Keratinocyte (primary cell): Measurements from ENCODE around the gene RIPPLY1. TPM values are rescaled to one million over a fixed set of nuclear protein-coding genes. Genes with fewer than 3 reads are reported as not detected.

Experiments
- DNase-seq: peaks from one replicate; pipeline ENCODE4 v3.0.0-alpha.2; 2011; ENCODE audit warnings: low read depth, missing footprints, low spot score
- FAIRE-seq: peaks from 2 replicates; lab custom pipeline; 2011; peaks lifted over from hg19 to GRCh38; lab: Jason Lieb, UNC
- H2AFZ ChIP-seq: 2 replicates; pipeline ENCODE4 v1.6.0; 2012; ENCODE audit warnings: low read length, control low read depth, inconsistent platforms; ENCODE audit not compliant: control insufficient read depth
- H3K27ac ChIP-seq: 2 replicates; pipeline ENCODE4 v1.5.1; 2011; ENCODE audit warnings: low read length; ENCODE audit not compliant: control insufficient read depth, insufficient read depth
- H3K27me3 ChIP-seq: 3 replicates; pipeline ENCODE4 v1.6.0; 2011; ENCODE audit warnings: low read length; ENCODE audit not compliant: control insufficient read depth, insufficient read depth; ENCODE audit errors: extremely low read depth
- H3K36me3 ChIP-seq, 2 experiments: 2 replicates in 1 of 2; 3 replicates in 1 of 2; pipeline ENCODE4 v1.5.1; 2011; ENCODE audit warnings: low read length in 2 of 2, mild to moderate bottlenecking in 1 of 2; ENCODE audit not compliant: control insufficient read depth in 2 of 2, insufficient read depth in 2 of 2; ENCODE audit errors: extremely low read depth in 1 of 2
- H3K4me1 ChIP-seq: 3 replicates; pipeline ENCODE4 v1.5.1; 2011; ENCODE audit warnings: low read length; ENCODE audit not compliant: control insufficient read depth, insufficient read depth; ENCODE audit errors: extremely low read depth
- H3K4me2 ChIP-seq: 3 replicates; pipeline ENCODE4 v1.6.0; 2011; ENCODE audit warnings: low read depth, low read length; ENCODE audit not compliant: control insufficient read depth, insufficient read depth; ENCODE audit errors: extremely low read depth
- H3K4me3 ChIP-seq, 3 experiments: fragments of 200-600 bp in 1 of 3; sonication (generic) in 1 of 3; 2 replicates in 2 of 3; 3 replicates in 1 of 3; pipeline ENCODE4 v1.5.1; 2011 to 2016; ENCODE audit warnings: low read length in 3 of 3, mild to moderate bottlenecking in 3 of 3, control low read depth in 2 of 3, inconsistent platforms in 1 of 3, low read depth in 1 of 3, mixed read lengths in 1 of 3, mixed run types in 1 of 3, moderate library complexity in 1 of 3; ENCODE audit not compliant: control insufficient read depth in 2 of 3, insufficient read depth in 2 of 3; ENCODE audit errors: extremely low read depth in 1 of 3
- H3K79me2 ChIP-seq: 2 replicates; pipeline ENCODE4 v1.6.0; 2012; ENCODE audit warnings: low read length; ENCODE audit not compliant: control insufficient read depth, insufficient read depth
- H3K9ac ChIP-seq: 3 replicates; pipeline ENCODE4 v1.6.0; 2011; ENCODE audit warnings: low read length; ENCODE audit not compliant: control insufficient read depth, insufficient read depth; ENCODE audit errors: extremely low read depth
- H3K9me1 ChIP-seq: 3 replicates; pipeline ENCODE4 v1.6.0; 2011; ENCODE audit warnings: low read length; ENCODE audit not compliant: control insufficient read depth, insufficient read depth; ENCODE audit errors: extremely low read depth
- H3K9me3 ChIP-seq: 2 replicates; pipeline ENCODE4 v1.5.1; 2012; ENCODE audit warnings: low read depth, low read length; ENCODE audit not compliant: control insufficient read depth
- H4K20me1 ChIP-seq: 3 replicates; pipeline ENCODE4 v1.6.0; 2011; ENCODE audit warnings: low read length; ENCODE audit not compliant: control insufficient read depth, insufficient read depth; ENCODE audit errors: extremely low read depth
- EZH2 ChIP-seq: IDR thresholded peaks from one replicate; pipeline ENCODE4 v1.6.1; 2012; ENCODE audit warnings: inconsistent platforms, mild to moderate bottlenecking, low read length, moderate library complexity
- dilution Hi-C: fragments of 300-500 bp; cut with MboI; formaldehyde crosslinking; loops from one replicate; pipeline ENCODE4 v1.7.0; 2020; ENCODE audit warnings: low sequenced_read_pairs; ENCODE audit not compliant: extremely low pct_ligation_motif_present
- polyA plus RNA-seq, 5 experiments: library from polyadenylated mRNA; depleted of rRNA in 3 of 5; stranded (reverse) in 3 of 5; stranded (forward) in 1 of 5; unstranded in 1 of 5; fragments of >200 nt; gene quantifications; 1 replicate in 1 of 5; 2 replicates in 3 of 5; 3 replicates in 1 of 5; pipeline versions ENCODE4 v1.2.1 to v1.2.3, GENCODE V29; 2011 to 2012; ENCODE audit warnings: missing spikeins in 2 of 5, low read depth in 1 of 5, low replicate concordance in 1 of 5
- TF ChIP-seq, protein P1 (sequence below), 3 experiments: IDR thresholded peaks in 1 of 3; conservative IDR thresholded peaks in 1 of 3; optimal IDR thresholded peaks in 1 of 3; 2 replicates in 2 of 3; 3 replicates in 1 of 3; pipeline versions ENCODE3 to v1.5.1; 2011; ENCODE audit warnings: low read length in 3 of 3, mild to moderate bottlenecking in 3 of 3, moderate library complexity in 2 of 3, control low read depth in 1 of 3, inconsistent platforms in 1 of 3; ENCODE audit not compliant: insufficient read depth in 2 of 3; ENCODE audit errors: extremely low read depth in 1 of 3

RIPPLY1 gene
- polyA plus RNA-seq, 1 donor (not counting 4 experiments of a cell fraction or from before 2014, with no cell fraction given), result not detected

DNA sequence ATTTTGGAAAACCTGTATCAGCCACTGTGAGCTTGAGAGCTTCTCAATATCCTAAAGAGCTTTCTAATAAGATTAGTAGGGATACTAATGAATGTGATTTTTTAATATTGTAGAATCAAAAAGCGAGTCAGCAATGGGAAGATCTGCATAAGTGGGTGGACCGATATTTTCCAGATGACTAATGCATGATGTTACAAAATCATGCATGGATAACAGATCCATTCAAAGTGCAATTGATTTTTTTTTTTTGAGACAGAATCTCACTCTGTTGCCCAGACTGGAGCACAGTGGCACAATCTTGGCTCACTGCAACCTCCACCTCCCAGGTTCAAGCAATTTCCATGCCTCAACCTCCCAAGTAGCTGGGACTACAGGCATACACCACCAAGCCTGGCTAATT, 9.7 kb upstream of the RIPPLY1 start:
- no peaks in the 10 kb centered on the region for H3K36me3 ChIP-seq
- dilution Hi-C loops, result no loop called here
- H3K4me3 ChIP-seq, result no peak overlapping the region
- no peaks in the 10 kb centered on the region for H3K9me3 ChIP-seq
- H4K20me1 ChIP-seq, result no peaks in the 10 kb centered on the region
- H3K9me1 ChIP-seq, result no peaks in the 10 kb centered on the region
- no peak for TF ChIP-seq EZH2
- TF ChIP-seq, protein P1, sequence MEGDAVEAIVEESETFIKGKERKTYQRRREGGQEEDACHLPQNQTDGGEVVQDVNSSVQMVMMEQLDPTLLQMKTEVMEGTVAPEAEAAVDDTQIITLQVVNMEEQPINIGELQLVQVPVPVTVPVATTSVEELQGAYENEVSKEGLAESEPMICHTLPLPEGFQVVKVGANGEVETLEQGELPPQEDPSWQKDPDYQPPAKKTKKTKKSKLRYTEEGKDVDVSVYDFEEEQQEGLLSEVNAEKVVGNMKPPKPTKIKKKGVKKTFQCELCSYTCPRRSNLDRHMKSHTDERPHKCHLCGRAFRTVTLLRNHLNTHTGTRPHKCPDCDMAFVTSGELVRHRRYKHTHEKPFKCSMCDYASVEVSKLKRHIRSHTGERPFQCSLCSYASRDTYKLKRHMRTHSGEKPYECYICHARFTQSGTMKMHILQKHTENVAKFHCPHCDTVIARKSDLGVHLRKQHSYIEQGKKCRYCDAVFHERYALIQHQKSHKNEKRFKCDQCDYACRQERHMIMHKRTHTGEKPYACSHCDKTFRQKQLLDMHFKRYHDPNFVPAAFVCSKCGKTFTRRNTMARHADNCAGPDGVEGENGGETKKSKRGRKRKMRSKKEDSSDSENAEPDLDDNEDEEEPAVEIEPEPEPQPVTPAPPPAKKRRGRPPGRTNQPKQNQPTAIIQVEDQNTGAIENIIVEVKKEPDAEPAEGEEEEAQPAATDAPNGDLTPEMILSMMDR (optimal IDR thresholded peaks at IDR 0.05 in 1 of 3, IDR thresholded peaks at IDR 0.05 in 1 of 3, conservative IDR thresholded peaks at IDR 0.05 in 1 of 3; ENCODE audit: extremely low read depth in 1 of 3, insufficient read depth in 2 of 3, low read length in 3 of 3), result no peak
- H3K4me2 ChIP-seq, result no peak overlapping the region
- no peak overlapping the region for H3K27ac ChIP-seq
- no peak overlapping the region for H3K9ac ChIP-seq
- DNase-seq, result no peak
- H3K27me3 ChIP-seq, result peaks cover 7% of the 10 kb centered on the region
- FAIRE-seq, result no peak
- peaks cover 5% of the 10 kb centered on the region for H3K4me1 ChIP-seq
- H2AFZ ChIP-seq, result no peak overlapping the region
- no peaks in the 10 kb centered on the region for H3K79me2 ChIP-seq

DNA sequence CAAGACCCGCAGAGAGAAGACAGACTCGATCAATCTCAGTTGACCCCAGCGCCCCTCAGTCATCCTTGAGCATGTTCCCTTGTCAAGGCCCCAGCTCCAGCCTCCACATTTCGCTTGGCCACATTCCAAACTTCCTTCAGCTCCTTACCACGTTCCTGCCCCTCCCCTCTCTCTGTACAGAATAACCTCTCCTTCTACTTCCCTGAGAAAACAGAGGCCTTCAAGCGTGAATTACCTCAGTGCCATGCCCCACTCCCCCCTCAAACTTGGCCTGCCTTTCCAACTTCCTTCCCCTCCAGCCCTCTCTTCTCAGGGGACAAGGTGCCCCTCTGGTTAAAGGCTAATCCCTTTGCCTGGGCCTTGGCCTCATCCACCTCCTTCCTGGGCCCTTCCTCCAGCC, 3.2 kb upstream of the RIPPLY1 start:
- TF ChIP-seq EZH2, result no peak
- TF ChIP-seq, protein P1 (optimal IDR thresholded peaks at IDR 0.05 in 1 of 3, IDR thresholded peaks at IDR 0.05 in 1 of 3, conservative IDR thresholded peaks at IDR 0.05 in 1 of 3; ENCODE audit: extremely low read depth in 1 of 3, insufficient read depth in 2 of 3, low read length in 3 of 3), result no peak
- Histone ChIP-seq H3K4me1 (no peaks in the 10 kb centered on the region), H3K4me3 (no peak overlapping the region), H3K36me3 (no peaks in the 10 kb centered on the region), H4K20me1 (no peaks in the 10 kb centered on the region), H3K9ac (no peak overlapping the region), H3K79me2 (no peaks in the 10 kb centered on the region), H3K4me2 (no peak overlapping the region), H2AFZ (no peak overlapping the region), H3K27ac (no peak overlapping the region), H3K9me1 (no peaks in the 10 kb centered on the region), H3K27me3 (peaks cover 7% of the 10 kb centered on the region), H3K9me3 (no peaks in the 10 kb centered on the region)
- dilution Hi-C loops, result no loop called here
- DNase-seq, result no peak
- FAIRE-seq, result no peak
